GM12878 (cell line): Measurements from ENCODE around the gene PPP1R13B. TPM values are rescaled to one million over a fixed set of nuclear protein-coding genes. Genes with fewer than 3 reads are reported as not detected.

Experiments used
- ATAC-seq: fragments of 200-7000 bp; cut with Tn5 transposase; 3 replicates; pipeline ENCODE4 v1.9.1; 2020; ENCODE audit warnings: mild to moderate bottlenecking, moderate library complexity
- BruUV-seq: library from RNA; stranded (reverse); fragments of 400-500 nt; replicated peaks from 2 replicates; lab custom pipeline; 2021; lab: Mats Ljungman, UMichigan
- CTCF ChIA-PET: fragments of 300-600 bp; sonication (Branson Sonifier 250); formaldehyde crosslinking; extraction: SDS; loops from one replicate; lab custom pipeline; 2021; ENCODE audit warnings: inconsistent platforms; lab: Yijun Ruan, JAX
- POLR2A ChIA-PET: fragments of 350-600 bp; formaldehyde crosslinking; extraction: SDS; loops from one replicate; lab custom pipeline; 2021; ENCODE audit warnings: inconsistent platforms; lab: Charles Lee
- RAD21 ChIA-PET: fragments of 300-600 bp; sonication (Branson Sonifier 250); formaldehyde crosslinking; loops from one replicate; lab custom pipeline; 2023; ENCODE audit warnings: antibody characterized with exemption; ENCODE audit not compliant: unreplicated experiment; lab: Charles Lee
- SMC1A ChIA-PET: fragments of 300-600 bp; sonication (Branson Sonifier 250); formaldehyde crosslinking; loops from one replicate; lab custom pipeline; 2023; ENCODE audit not compliant: unreplicated experiment, uncharacterized antibody; lab: Charles Lee
- DNase-seq: peaks from one replicate; pipeline ENCODE4 v3.0.0-alpha.2; 2011; ENCODE audit warnings: low read depth, low spot score
- FAIRE-seq: peaks from 3 replicates; lab custom pipeline; 2011; peaks lifted over from hg19 to GRCh38; lab: Jason Lieb, UNC
- H2AFZ ChIP-seq: 2 replicates; pipeline ENCODE4 v1.6.0; 2011; ENCODE audit warnings: low read depth, low read length, control low read depth; ENCODE audit not compliant: control insufficient read depth
- H3K27ac ChIP-seq: 2 replicates; pipeline ENCODE4 v1.5.1; 2011; ENCODE audit warnings: control low read depth; ENCODE audit not compliant: control insufficient read depth, insufficient read depth
- H3K27me3 ChIP-seq, 2 experiments: replicated peaks in 1 of 2; 2 replicates each; pipeline versions ENCODE4 v1.6.0 to v1.6.1; 2011; ENCODE audit warnings: low read length in 1 of 2; ENCODE audit not compliant: control insufficient read depth in 2 of 2, insufficient read depth in 2 of 2
- H3K36me3 ChIP-seq, 2 experiments: 2 replicates each; pipeline ENCODE4 v1.5.1; 2011; ENCODE audit warnings: low read length in 1 of 2; ENCODE audit not compliant: control insufficient read depth in 2 of 2, insufficient read depth in 2 of 2
- H3K4me1 ChIP-seq: 2 replicates; pipeline ENCODE4 v1.6.1; 2011; ENCODE audit warnings: mild to moderate bottlenecking, low read length, moderate library complexity, mixed read lengths; ENCODE audit not compliant: control insufficient read depth, insufficient read depth
- H3K4me2 ChIP-seq: 2 replicates; pipeline ENCODE4 v1.6.0; 2011; ENCODE audit warnings: control low read depth; ENCODE audit not compliant: control insufficient read depth, insufficient read depth
- H3K4me3 ChIP-seq: fragments of 200-600 bp; sonication (generic); 2 replicates; pipeline ENCODE4 v1.5.1; 2016
- H3K79me2 ChIP-seq: 2 replicates; pipeline ENCODE4 v1.6.0; 2011; ENCODE audit warnings: low read length; ENCODE audit not compliant: control insufficient read depth, insufficient read depth
- H3K9ac ChIP-seq: 2 replicates; pipeline ENCODE4 v1.8.0; 2011; ENCODE audit warnings: low read length, control low read depth, mixed read lengths; ENCODE audit not compliant: control insufficient read depth, insufficient read depth
- H3K9me3 ChIP-seq: replicated peaks from 3 replicates; pipeline ENCODE4 v1.5.1; 2011; ENCODE audit warnings: mild to moderate bottlenecking, low read length; ENCODE audit not compliant: control insufficient read depth, insufficient read depth
- H4K20me1 ChIP-seq: 2 replicates; pipeline ENCODE4 v1.6.0; 2011; ENCODE audit not compliant: control insufficient read depth, insufficient read depth
- EGR1 ChIP-seq, 2 experiments: IDR thresholded peaks; 1 replicate in 1 of 2; 2 replicates in 1 of 2; pipeline ENCODE4 v1.6.1; 2011 to 2012; ENCODE audit warnings: low read depth in 2 of 2, low read length in 2 of 2, borderline replicate concordance in 1 of 2, mild to moderate bottlenecking in 1 of 2, moderate library complexity in 1 of 2
- FOS ChIP-seq: IDR thresholded peaks from 3 replicates; pipeline ENCODE4 v1.6.1; 2011; ENCODE audit warnings: borderline replicate concordance; ENCODE audit not compliant: insufficient read length; ENCODE audit errors: extremely low read depth
- NBN ChIP-seq: fragments of 450-650 bp; IDR thresholded peaks from 2 replicates; pipeline ENCODE4 v1.6.1; 2016
- NFXL1 ChIP-seq: fragments of 450-650 bp; IDR thresholded peaks from 2 replicates; pipeline ENCODE4 v1.6.1; 2017; ENCODE audit warnings: antibody characterized with exemption, mild to moderate bottlenecking, borderline replicate concordance
- NFYA ChIP-seq: IDR thresholded peaks from 2 replicates; pipeline ENCODE4 v1.6.1; 2011; ENCODE audit warnings: low read depth, mild to moderate bottlenecking, low read length, improper control_type of control experiment, borderline replicate concordance
- POLR2A ChIP-seq: IDR thresholded peaks from 2 replicates; pipeline ENCODE4 v1.6.1; 2011; ENCODE audit warnings: low read depth, mild to moderate bottlenecking, low read length
- RUNX3 ChIP-seq: IDR thresholded peaks from 2 replicates; pipeline ENCODE4 v1.6.1; 2012; ENCODE audit warnings: low read length, inconsistent platforms
- WGBS: methylation state at CpG from one replicate; pipeline ENCODE4 v1.1.6; 2016; ENCODE audit warnings: low lambda C conversion rate; ENCODE audit not compliant: insufficient replicate concordance, insufficient coverage; ENCODE audit errors: missing lambda C conversion rate; 5-methylcytosine and 5-hydroxymethylcytosine counted together
- in situ Hi-C: fragments of 300-500 bp; cut with MboI; formaldehyde crosslinking; loops from 9 replicates; pipeline ENCODE4 v1.14.3; 2018; ENCODE audit warnings: mixed read lengths
- intact Hi-C: fragments of 100-400 bp; cut with micrococcal nuclease; formaldehyde crosslinking; loops from one replicate; pipeline ENCODE4 v1.14.2; 2022; ENCODE audit not compliant: unreplicated experiment
- polyA plus RNA-seq, 11 experiments: library from polyadenylated mRNA; depleted of rRNA in 4 of 11; unstranded in 6 of 11; stranded (reverse) in 5 of 11; fragments of >200 nt; fragmentation: Nextera tagmentation in 4 of 11; fragmentation: Illumina TruSeq in 1 of 11; extraction: Ambion mirVana in 4 of 11; extraction: Trizol in 1 of 11; gene quantifications; 1 replicate in 1 of 11; 2 replicates in 10 of 11; pipeline versions ENCODE4 v1.2.1 to v1.2.3, GENCODE V29; 2011 to 2016; ENCODE audit warnings: inconsistent platforms in 2 of 11, missing spikeins in 2 of 11, low read depth in 1 of 11
- total RNA-seq, 4 experiments: library from RNA; depleted of rRNA in 3 of 4; stranded (reverse); fragments of >200 nt in 3 of 4; fragmentation: Illumina TruSeq in 1 of 4; extraction: Trizol in 1 of 4; gene quantifications; 2 replicates each; pipeline versions ENCODE4 v1.2.1 to v1.2.3, GENCODE V29; 2013 to 2021

The PPP1R13B gene
- total and polyA plus RNA-seq, 10 of the 15 experiments (the other 5 are each of a cell fraction or from before 2014, with no cell fraction given): 0.16 to 8.1 (median 3.2) TPM

- no peak for TF ChIP-seq FOS
- TF ChIP-seq NFXL1: no peak
- no peak for TF ChIP-seq EGR1 (IDR thresholded peaks at IDR 0.05; ENCODE audit: borderline replicate concordance in 1 of 2, low read depth in 2 of 2, low read length in 2 of 2)
- no peak for TF ChIP-seq RUNX3
- TF ChIP-seq NBN: no peak
- TF ChIP-seq, all 136 proteins: peak for 0
These were observed 144.6 kb downstream of the PPP1R13B start (continued) for GRCh38 chr14:103702497-103703432.

GRCh38 chr14:103702095-103702494 is 145.3 kb downstream of the PPP1R13B start:
- 80% methylated on average over 5 of the region's 5 CpGs for WGBS
- intact Hi-C loops: no loop called here
- Histone ChIP-seq H4K20me1 (no peaks in the 10 kb centered on the region), H3K27ac (no peak overlapping the region), H3K79me2 (no peaks in the 10 kb centered on the region), H3K9ac (no peak overlapping the region), H3K4me2 (no peak overlapping the region), H2AFZ (no peak overlapping the region), H3K27me3 (no peaks in the 10 kb centered on the region), H3K36me3 (peaks cover 5 to 44% of the 10 kb centered on the region in 2 experiments; a peak in 3 of 4 replicates), H3K9me3 (no peaks in the 10 kb centered on the region), H3K4me3 (no peak overlapping the region), H3K4me1 (no peaks in the 10 kb centered on the region)
- ChIA-PET SMC1A (no interaction called here), RAD21 (no interaction called here), CTCF (interaction anchor here (1.3 kb wide), 1 partner anchor 12 kb away, joined by 5 read pairs; no protein-coding TSS in a partner anchor), POLR2A (no interaction called here)
- TF ChIP-seq POLR2A: peak; percentile 49; the same call in 1 of the 2 replicates
- TF ChIP-seq NFYA: no peak
- in situ Hi-C loops: no loop called here
- BruUV-seq: no TSS peak
- FAIRE-seq (no peak), DNase-seq (no peak), ATAC-seq (no peak)
